SW480 (cell line): ENCODE results near the gene HSPBP1.
"Not testable (repeated sequence)": the region's sequence is repeated elsewhere in the genome, so short reads cannot be mapped to it uniquely, and the experiment has no call there.

ENCODE experiments used
- DNase-seq: peaks from one replicate; pipeline ENCODE4 v3.0.0-alpha.2; 2016; ENCODE audit warnings: low spot score

The HSPBP1 gene

GRCh38 chr19:55279770-55280643 lies at the start of gene HSPBP1:
HSPBP1 (minus strand) TSS chr19:55280110; CDS start chr19:55279608, 502 bp downstream.
- peak; percentile 99 for DNase-seq

- not testable (repeated sequence) for DNase-seq
These were observed 48.9 kb upstream of the HSPBP1 start for GRCh38 chr19:55328774-55329318.

GRCh38 chr19:55325172-55325571 lies 45.3 kb upstream of the HSPBP1 start, which contains the start of gene TMEM150B:
TMEM150B (minus strand) TSS chr19:55325341; CDS start chr19:55321036, 4,305 bp downstream.
- no peak for DNase-seq

GRCh38 chr19:55324662-55325061 lies 44.8 kb upstream of the HSPBP1 start:
- no peak for DNase-seq

GRCh38 chr19:55322204-55322885 lies 42.4 kb upstream of the HSPBP1 start:
- no peak for DNase-seq

- no peak for DNase-seq
These were observed 41.7 kb upstream of the HSPBP1 start for GRCh38 chr19:55321466-55322137.

- no peak for DNase-seq
These were observed 41.0 kb upstream of the HSPBP1 start for GRCh38 chr19:55320844-55321419.

GRCh38 chr19:55319785-55320184 lies 39.9 kb upstream of the HSPBP1 start:
- no peak for DNase-seq

- DNase-seq: no peak
These were observed 36.7 kb upstream of the HSPBP1 start for GRCh38 chr19:55316646-55317045.

GRCh38 chr19:55315956-55316525 lies 36.1 kb upstream of the HSPBP1 start:
- no peak for DNase-seq

GRCh38 chr19:55314396-55314795 lies 34.5 kb upstream of the HSPBP1 start:
- DNase-seq: no peak

GRCh38 chr19:55312621-55313512 lies 33.0 kb upstream of the HSPBP1 start:
- no peak for DNase-seq

GRCh38 chr19:55311797-55312196 lies 31.9 kb upstream of the HSPBP1 start:
- no peak for DNase-seq

- DNase-seq: no peak
These were observed 31.5 kb upstream of the HSPBP1 start for GRCh38 chr19:55311397-55311796.

GRCh38 chr19:55310498-55310897 lies 30.6 kb upstream of the HSPBP1 start:
- no peak for DNase-seq

- DNase-seq: no peak
These were observed 29.5 kb upstream of the HSPBP1 start for GRCh38 chr19:55309448-55309847.

- no peak for DNase-seq
These were observed 28.4 kb upstream of the HSPBP1 start for GRCh38 chr19:55308281-55308680.

- no peak for DNase-seq
These were observed 26.8 kb upstream of the HSPBP1 start for GRCh38 chr19:55306712-55307111.

GRCh38 chr19:55305983-55306562 lies 26.2 kb upstream of the HSPBP1 start:
- DNase-seq: no peak

- DNase-seq: peak; percentile 46
These were observed 25.6 kb upstream of the HSPBP1 start for GRCh38 chr19:55305491-55305890.
